Measurements from ENCODE around the gene TPPP2. TPM values are rescaled to one million over a fixed set of nuclear protein-coding genes. Genes with fewer than 3 reads are reported as not detected.

The TPPP2 gene
- total and polyA plus RNA-seq, 2 experiments from 2014 or later, result not detected

GRCh38 chr14:21037156-21037555, 7.1 kb downstream of the TPPP2 start:
- Mint-ChIP-seq H3K27me3 (ENCODE audit: insufficient read depth, low read depth, poor library complexity) (peaks cover 19% of the 10 kb centered on the region), H3K9me3 (no peaks in the 10 kb centered on the region), H3K4me3 (no peak overlapping the region), H3K27ac (no peak overlapping the region), H3K4me1 (peaks cover 26% of the 10 kb centered on the region), H3K36me3 (ENCODE audit: low read depth) (no peaks in the 10 kb centered on the region; the same call in 2 of the 3 replicates)
- no peaks in the 10 kb centered on the region for H3F3A ChIP-seq (replicated peaks; ENCODE audit: low read depth)
- no peak overlapping the region for H3K4me3 ChIP-seq
- no peak overlapping the region for H3K27ac ChIP-seq (ENCODE audit: low read depth)
- ATAC-seq, result no peak
- no peak for TF ChIP-seq JUNB (IDR thresholded peaks at IDR 0.05; ENCODE audit: unreplicated experiment)
- TF ChIP-seq NANOG (IDR thresholded peaks at IDR 0.05; ENCODE audit: borderline replicate concordance), result no peak
- TF ChIP-seq REST (IDR thresholded peaks at IDR 0.05; ENCODE audit: unreplicated experiment), result no peak
- TF ChIP-seq ZNF114 (CRISPR knock-in tag; IDR thresholded peaks at IDR 0.05), result no peak
- no peak for TF ChIP-seq ZNF331 (CRISPR knock-in tag; IDR thresholded peaks at IDR 0.05; ENCODE audit: low read depth)
- TF ChIP-seq CREB1 (CRISPR knock-in tag; IDR thresholded peaks at IDR 0.05; ENCODE audit: low read depth), result no peak
- no peak for TF ChIP-seq ZNF462 (CRISPR knock-in tag; IDR thresholded peaks at IDR 0.05)
- TF ChIP-seq EZH2 (IDR thresholded peaks at IDR 0.05; ENCODE audit: low read depth, unreplicated experiment), result no peak
- no peak for TF ChIP-seq POLR2AphosphoS5 (IDR thresholded peaks at IDR 0.05; ENCODE audit: low read depth)
- TF ChIP-seq ETS1 (IDR thresholded peaks at IDR 0.05), result no peak
- TF ChIP-seq CTCF (conservative IDR thresholded peaks at IDR 0.05; ENCODE audit: low read depth in 2 of 2), result no peak
- TF ChIP-seq EZH2phosphoT487 (IDR thresholded peaks at IDR 0.05; ENCODE audit: unreplicated experiment), result no peak
- TF ChIP-seq STAT1 (IDR thresholded peaks at IDR 0.05; ENCODE audit: unreplicated experiment), result no peak
- no peaks in the 10 kb centered on the region for H3K79me2 ChIP-seq (replicated peaks; ENCODE audit: insufficient read depth)
- H2AFZ ChIP-seq, result no peak overlapping the region
- H3K9me2 ChIP-seq (ENCODE audit: insufficient read depth), result no peaks in the 10 kb centered on the region
- H4K20me1 ChIP-seq (replicated peaks; ENCODE audit: insufficient read depth), result no peaks in the 10 kb centered on the region
- no peaks in the 10 kb centered on the region for H3K27me3 ChIP-seq (ENCODE audit: insufficient read depth)
- no peaks in the 10 kb centered on the region for H3K36me3 ChIP-seq (ENCODE audit: insufficient read depth)
- H3K4me1 ChIP-seq (ENCODE audit: insufficient read depth), result peaks cover 10% of the 10 kb centered on the region
- no peak overlapping the region for H3K4me2 ChIP-seq
- DNase-seq (ENCODE audit: low spot score), result no peak
